ENCODE measurements around the gene MAPK10.

Gene MAPK10

DNA sequence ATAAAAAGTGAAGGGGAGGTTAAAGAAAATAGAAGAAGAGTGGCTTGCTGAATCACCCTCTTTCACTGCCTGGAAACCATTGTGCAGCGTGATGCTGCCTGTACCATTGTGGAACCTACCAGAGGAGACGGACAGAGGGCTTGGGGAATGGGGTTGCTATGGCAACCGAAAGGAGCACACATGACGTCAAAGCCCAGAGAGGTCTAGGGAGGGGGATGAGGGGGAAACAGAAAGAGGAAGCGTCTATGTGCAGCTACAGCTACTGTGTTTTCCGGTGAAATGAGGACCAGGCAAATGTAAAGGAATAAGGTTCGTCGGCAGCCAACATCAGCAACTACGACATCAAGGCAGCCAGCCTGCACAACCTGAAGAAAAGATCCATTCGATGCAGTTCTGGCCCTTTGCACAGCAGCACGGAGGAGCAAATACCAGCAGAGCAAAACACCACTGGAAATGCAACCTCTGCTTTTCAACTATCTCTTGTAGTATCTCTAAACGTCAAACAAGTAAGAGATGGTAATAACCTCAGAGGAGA is at the start of gene MAPK10:
Gene MAPK10 (minus strand): TSS at position 110 of the 535 bp plus-strand sequence.
- DNase-seq (ENCODE audit: low read depth), result no peak

DNA sequence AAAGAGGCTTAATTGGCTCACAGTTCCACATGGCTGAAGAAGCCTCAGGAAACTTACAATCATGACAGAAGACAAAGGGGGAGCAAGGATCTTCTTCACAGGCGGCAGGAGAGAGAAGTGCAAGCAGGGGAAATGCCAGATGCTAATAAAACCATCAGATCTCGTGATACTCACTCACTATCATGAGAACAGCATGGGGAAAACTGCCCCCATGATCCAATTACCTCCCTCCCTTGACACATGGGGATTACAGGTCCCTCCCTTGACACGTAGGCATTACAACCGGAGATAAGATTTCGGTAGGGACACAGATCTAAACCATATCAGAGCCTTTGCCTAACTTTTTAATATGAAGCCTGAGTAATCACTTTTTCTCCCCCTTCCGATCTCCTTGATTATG is 43.7 kb upstream of the MAPK10 start:
- DNase-seq (ENCODE audit: low read depth), result no peak

DNA sequence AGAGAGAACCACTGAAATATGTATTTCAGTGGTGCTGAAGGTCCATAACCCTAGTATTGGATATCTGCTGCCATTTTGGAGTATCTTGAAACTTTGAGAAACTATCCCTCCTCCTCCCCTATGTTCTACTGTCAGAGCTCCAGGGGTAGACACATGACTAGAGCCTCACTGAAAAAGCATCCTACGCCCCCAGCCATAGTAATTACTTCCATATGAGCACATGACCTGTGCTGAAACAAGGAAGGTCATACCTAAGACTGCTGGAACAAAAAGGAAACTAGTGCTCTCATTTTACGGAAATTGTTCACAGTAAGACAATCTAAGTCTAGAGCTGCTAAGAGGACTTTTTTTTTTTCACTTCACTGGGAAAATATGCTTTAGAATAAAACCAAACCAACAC is 42.0 kb upstream of the MAPK10 start:
- no peak for DNase-seq (ENCODE audit: low read depth)

DNA sequence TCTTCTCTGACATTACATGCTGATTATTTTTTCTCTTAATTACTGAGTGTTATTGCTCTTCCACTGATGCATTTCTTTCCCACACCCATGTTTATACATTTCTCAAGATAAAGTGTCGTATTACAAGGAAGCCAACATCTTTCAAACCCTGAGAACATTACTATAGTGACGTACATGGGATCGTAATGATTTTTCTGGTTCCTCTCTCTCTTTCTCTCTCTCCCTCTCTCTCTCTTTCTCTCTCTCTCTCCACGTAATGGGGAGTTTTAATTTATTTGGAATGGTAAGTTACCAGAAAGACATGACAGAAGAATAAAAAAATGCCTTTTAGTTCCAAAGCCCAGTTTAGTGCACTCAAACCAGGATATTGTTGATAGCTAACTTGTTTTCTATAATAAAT is 40.4 kb upstream of the MAPK10 start:
- no peak for DNase-seq (ENCODE audit: low read depth)

DNA sequence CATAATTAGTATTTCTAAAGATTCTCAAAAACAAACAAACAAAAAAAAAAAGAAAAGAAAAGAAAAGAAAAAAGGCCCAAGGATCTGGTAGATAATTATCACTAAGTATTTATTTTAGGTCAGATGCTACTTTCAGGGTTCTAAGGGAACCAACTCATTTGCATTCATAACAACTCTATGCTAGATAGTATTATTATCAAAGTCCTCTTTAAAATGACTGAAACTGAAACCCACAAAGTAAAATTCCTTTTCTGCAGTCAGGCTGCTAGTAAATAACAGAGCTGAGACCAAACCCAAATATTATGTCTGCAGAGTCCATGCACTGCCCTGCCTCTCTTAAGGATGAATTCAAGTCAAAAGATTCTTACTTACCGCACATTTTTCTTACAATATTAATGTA is 38.3 kb upstream of the MAPK10 start:
- no peak for DNase-seq (ENCODE audit: low read depth)

DNA sequence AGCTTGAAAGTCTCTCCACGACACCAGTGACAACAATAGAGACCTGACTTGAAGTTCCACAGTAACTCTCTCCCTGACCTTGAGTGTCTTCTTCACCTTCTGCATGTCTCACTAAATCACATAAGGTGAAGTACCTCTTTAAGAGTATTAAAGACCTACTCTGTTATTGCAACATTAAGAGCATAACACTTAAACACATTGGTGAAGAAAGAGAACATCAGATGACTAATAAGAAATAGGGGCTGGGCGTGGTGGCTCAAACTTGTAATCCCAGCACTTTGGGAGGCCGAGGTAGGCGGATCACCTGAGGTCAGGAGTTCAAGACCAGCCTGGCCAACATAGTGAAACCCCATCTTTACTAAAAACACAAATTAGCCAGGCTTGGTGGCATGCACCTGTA is 33.9 kb upstream of the MAPK10 start:
- no peak for DNase-seq (ENCODE audit: low read depth)

DNA sequence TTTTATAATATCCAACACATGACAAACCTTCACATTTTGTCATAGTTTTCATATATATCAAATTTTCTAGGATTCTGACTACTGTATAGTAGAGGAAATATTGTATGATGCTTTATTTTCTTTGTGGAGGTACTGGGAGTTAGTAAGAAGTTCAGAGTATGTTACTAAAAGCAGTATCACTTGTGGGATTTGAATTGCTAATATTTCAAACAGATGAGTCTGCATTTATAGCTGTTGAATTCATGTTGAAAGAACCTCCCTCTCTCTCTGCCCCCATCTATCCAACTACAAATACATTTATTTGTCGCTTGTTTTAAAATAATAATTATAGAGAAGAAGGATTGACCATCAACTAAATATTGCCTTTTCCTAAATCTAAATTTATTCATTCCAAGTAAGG is 29.8 kb upstream of the MAPK10 start:
- DNase-seq (ENCODE audit: low read depth), result no peak

DNA sequence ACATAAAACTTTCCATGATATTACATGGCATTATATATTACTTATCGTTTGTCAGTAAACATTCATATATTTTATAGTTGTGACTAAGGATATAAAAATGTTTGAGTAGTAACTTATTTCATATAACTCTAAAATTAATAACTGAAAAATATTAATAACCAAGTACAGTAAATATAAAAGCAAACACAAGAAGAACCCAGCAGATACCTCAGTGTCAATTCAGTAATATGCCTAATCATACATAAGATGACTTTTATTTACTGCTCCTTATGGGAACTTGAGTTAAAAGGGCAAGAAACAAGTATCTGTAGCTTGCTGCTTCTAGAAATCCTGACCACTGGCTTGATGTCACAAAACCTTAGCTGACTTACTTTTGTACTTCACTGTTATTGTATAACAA is 28.4 kb upstream of the MAPK10 start:
- no peak for DNase-seq (ENCODE audit: low read depth)

DNA sequence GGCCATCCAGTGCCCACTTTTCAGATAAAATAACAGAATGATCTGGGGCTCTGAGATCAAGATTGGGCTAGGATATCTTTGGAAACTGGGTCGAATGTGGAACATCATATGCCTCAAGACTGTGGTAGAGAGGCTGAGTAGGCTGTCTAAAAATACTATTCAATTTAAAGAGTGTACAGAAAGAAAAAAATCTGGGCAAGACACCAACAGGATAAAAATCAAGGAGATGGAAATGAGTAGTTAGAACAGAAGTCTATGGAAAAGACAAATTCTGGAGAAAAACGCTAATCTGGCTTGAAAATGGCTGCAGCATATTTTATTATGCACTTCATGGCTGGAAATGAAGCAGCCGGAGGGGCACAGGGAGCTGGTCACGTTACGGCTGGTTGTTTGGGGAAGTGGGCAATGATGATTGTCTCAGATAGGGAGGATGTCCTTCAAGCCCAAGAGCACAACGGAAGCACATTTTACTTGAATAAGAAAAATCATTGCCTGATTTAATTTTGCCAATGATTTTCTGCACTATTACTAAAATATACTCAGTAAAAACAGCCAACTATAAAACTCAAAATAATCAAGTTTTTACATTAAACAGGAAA is 27.1 kb upstream of the MAPK10 start:
- DNase-seq (ENCODE audit: low read depth), result no peak

DNA sequence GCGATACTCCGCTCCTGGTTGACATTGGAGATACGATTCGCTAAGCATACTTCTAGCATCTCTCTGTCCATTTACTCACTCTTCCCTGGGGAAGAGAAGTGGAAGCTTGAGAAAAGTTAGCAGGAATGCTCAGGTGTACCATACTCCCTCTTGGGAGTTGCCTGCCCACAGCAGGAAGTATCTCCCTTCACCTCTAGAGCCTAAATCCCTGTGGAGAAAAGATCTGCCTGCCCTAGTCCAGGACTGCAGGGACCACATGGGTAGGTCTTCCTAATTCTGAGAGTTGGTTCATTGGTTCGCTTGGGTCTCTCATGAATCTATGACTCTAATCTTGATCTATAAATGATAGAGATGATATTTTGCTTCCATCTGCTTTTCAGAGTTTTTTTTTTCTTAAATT is 26.3 kb upstream of the MAPK10 start:
- DNase-seq (ENCODE audit: low read depth), result no peak

DNA sequence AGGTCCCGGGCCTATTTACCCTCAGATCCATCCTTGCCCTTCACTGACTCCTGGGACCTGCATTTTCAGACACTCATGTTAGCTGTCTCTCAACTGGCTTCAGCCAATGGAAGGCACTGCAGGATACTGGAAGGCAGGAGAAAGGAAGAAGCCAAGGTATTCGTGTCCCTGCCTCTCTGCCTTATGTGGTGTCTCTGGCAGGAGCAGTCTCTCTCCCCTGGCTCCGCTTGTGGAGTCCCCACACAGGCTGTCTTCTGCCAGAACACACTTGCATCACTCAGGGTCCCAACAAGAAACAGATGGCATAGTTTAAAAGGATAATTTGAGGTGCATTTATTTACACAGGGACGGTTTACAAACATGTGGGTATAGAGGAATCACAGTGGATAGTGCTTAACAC is 21.6 kb upstream of the MAPK10 start:
- no peak for DNase-seq (ENCODE audit: low read depth)

DNA sequence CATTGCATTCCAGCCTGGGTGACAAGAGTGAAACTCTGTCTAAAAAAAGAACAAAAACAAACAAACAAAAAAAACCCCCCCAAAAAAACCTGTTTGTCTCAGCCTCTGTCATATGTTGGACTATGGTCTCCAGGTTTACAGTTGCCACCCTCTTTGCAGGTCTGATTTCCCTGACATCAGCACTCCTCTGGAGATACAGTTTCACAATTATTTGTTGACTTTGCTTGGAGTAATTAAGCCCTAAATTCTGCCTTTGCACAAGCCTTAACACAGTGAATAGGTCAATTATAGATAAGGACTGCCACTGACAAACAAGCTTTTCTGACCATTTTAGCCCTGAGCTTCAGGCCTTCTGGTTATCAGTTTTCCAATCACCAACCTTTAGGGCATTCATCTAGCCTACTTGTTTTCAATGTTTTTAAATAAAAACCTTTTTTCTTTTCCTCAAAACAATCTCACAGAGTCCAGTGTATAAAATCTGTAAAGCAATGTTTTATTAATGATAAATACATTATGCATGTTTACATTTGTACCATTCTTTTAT is 20.4 kb upstream of the MAPK10 start:
- no peak for DNase-seq (ENCODE audit: low read depth)

DNA sequence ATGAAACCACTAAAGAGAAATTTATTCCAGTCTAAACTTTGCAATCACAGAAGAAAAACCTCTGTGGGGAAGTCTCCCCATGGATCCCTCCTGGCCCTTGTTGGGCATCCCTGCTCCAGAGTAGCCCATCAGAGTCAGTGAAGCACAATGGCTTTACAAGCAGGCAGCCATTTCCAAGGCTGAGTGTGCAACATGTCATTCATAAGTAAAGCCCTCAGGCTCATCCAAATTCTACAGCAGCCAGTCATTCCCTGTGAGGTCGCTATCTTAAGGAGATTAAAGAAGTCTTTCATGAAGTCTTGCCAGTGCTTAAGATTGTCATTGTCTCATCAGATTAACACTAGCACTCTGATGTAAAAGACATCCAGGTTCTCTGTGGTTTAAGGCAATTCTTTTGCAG is 17.0 kb upstream of the MAPK10 start:
- no peak for DNase-seq (ENCODE audit: low read depth)

DNA sequence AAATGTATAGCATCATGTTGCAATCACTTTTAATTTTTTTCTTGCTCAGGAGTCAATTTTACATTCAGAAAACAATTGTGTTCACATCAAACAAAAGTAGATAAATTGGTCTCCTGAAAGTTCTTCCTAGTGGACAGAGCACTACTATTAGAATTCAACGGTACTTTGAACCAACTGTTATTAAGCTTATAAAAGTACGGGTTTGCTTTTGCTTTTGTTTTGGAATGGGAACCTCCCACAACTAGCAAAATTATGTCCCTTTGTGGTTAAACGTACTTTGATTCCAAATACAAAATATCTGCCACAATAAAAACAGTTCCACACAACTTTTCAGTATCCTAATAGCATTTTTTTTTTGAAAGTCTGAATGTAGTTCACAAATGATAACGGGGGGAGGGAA is 8.6 kb upstream of the MAPK10 start:
- DNase-seq (ENCODE audit: low read depth), result no peak

DNA sequence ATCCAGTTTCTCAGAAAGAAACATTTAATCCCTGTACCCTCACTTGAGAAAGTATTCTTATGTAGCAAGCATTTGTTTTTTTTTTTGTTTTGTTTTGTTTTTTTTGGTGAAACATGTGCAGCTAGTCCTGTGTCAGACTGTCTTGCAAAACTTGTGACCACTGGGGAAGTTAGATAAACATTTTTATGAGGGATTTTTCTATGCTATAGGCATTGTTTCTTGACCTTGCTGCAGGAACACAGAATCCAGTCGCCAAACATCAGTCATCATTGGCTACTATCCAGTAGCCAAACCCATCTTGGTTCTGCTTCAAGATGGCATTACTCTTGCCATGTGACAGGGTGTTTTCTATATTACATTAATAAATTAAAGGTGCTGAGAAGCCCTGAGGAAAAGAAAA is 7.7 kb upstream of the MAPK10 start:
- DNase-seq (ENCODE audit: low read depth), result peak; percentile 13

DNA sequence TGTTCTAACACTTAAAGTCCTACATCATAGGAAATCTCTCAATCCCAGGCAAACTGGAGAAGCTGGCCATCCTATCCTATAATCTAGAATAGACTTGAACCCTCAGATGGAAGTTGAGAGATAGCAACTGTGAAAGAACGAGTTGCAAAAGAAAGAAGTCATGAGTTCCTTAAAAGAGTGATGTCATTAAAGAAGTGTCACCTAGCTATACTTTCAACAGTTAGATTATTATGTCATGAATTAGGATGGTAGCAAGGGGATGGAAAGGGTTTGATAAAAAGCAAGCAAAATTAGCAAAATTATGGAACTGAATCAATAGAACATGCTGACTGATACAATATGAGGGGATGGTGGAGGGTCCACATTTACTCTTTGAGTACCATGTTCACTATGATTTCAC is 7.1 kb upstream of the MAPK10 start:
- no peak for DNase-seq (ENCODE audit: low read depth)

DNA sequence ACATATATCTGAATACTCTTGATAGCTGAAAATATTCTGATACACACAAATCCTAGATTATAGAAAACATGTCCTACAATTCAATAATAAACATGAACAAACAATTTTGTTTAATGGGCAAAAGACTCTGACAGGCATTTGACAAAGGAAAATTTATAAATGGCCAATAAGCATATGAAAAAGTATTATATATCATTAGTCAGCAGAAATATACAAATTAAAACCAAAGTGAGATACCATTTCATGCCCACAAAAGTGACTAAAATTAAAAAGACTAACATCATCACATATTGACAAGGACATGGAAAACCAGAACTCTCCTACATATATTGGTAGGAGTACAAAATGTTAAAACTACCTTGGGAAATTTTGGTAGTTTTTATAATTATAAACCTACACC is 2.7 kb upstream of the MAPK10 start:
- DNase-seq (ENCODE audit: low read depth), result no peak

DNA sequence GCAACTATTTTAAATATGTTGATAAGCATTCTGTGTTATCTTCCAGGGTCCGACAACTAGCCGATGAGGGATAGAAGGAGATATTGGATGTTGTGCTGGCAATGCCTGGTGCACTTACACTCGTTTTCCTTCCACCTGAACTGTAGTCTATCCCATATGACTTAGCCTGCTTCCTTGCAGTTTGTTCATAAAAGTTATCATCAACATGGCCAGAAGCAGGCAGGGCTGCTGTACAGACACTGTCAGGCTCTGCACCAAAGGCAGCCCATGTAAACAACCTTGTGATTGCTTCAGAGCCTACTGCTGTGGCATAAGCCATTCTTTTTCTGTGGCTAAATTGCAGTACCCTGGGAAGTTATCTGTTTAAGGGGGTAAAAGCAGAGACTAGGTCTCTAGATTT is 1.6 kb downstream of the MAPK10 start:
- DNase-seq (ENCODE audit: low read depth), result no peak

DNA sequence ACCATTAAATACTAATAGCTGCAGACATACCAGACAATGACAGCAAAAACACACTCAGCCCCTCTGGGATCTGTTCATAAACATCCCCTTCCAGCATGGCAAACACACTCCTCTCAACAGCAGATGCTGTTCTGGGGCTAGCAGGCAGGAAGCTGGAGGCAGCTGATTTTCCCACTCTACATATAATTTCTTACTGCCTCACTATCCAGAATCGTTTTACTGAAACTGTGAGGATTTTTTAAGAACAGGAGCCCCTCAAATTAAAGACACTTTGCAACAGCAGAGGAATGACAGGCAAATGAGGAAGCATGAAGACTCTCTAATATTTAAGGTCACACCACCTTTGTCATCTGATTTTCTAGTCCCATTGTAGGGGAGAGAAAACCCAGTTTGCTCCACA is 2.2 kb downstream of the MAPK10 start:
- no peak for DNase-seq (ENCODE audit: low read depth)

DNA sequence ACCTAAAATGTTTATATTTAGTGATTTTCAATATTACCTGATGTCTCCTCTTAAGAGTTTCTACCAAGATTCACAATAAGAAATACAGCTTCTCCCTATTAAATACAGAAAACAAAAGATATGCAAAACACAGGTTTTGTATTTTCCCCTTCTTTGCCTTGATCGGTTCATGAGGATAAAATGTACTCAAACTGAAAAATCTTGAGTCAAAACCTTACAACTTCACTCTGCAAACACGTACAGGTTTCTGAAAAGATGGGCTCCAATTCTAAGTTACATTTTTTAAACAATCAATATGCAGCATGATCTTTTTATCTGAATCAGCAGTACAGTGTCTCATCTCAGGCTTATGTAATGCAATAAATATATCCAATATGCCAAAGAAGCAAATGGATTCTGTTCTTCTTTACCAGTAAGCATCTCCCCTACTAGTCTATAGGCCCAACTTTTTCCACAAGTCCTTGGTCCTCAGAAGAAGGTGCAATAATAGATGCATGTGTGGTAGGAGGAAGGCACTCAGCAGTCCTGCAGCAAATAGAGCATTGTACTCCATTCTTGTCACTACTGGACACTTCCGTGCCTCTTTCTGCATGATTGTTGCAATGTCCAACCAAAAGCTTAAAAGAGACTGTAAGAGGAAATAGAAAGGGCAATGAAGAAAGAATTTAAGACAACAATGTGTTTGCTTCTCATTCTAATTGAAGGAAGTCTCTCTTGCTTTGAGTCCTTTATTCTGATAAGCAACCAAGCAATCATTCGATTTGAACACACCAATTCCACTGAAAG is 3.2 kb downstream of the MAPK10 start:
- DNase-seq (ENCODE audit: low read depth), result no peak

DNA sequence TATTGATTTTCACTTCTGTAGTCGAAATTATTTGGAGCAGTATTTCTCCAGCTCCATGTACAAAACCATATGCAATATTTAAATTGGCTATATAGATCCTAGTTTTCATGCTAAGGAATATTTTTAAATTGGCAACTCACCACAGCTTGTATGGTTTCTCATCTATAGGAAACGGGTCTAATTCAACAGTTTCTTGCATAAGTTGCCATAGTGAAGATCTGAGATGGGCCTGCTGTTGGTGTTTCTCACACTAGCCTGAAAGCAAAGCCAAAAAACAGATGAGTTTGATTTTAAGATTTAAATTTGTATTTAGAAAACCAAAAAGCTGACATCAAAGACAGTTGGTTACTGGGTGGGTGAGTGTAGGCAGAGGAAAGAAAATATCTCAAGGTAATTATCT is 5.5 kb downstream of the MAPK10 start:
- DNase-seq (ENCODE audit: low read depth), result no peak

DNA sequence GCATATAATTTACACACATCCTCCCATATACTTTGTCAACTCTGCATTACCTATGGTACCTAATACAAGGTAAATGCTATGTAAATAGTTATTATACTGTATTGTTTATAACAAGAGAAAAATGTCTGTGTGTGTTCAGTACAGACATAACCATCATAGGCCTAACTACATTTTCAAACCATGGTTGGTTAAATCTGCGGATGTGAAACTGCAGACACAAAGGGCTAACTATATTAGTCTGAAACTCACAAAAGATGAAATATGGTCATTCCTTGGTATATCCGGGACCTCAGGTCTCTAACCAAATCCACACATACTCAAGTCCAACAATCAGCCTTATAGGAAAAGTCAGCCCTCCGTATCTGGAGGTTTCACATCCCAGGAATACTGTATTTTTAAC is 13.5 kb downstream of the MAPK10 start:
- no peak for DNase-seq (ENCODE audit: low read depth)

DNA sequence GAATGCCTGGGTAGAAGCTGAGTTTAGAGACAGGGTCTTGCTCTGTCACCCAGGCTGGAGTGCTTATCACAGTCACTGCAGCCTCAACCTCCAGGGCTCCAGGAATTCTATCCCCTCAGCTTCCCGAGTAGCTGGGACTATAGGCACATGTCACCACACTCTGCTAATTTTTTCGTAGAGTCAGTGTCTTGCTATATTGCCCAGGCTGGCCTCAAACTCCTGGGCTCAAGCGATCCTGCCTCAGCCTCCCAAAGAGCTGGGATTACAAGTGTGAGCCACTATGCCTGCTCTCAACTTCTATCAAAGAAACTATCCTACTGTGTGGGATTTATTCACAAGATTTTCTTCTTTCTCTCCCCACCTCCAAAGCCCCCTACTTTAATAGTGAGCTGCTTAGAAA is 15.7 kb downstream of the MAPK10 start:
- no peak for DNase-seq (ENCODE audit: low read depth)

DNA sequence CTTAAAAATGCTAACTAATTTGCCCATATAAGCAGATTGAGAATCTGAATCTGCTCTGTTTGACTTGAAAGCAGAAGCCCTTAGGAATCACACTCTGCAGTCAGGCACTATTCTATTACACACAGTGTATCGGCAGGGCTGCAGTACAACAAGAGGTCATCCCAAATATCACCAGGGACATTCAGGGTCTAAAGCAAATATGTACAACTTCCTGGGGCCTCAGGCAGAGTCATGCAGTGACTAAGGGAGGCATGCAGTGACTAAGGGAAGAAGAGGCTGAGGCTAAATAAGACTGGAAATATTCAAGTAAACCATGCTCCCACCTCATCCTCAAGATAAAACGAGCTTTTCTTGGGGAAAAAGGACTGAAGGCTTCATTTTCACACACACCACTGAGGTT is 20.9 kb downstream of the MAPK10 start:
- peak; percentile 72 for DNase-seq (ENCODE audit: low read depth)
